Measurements from ENCODE around the gene ADARB2.

DNA sequence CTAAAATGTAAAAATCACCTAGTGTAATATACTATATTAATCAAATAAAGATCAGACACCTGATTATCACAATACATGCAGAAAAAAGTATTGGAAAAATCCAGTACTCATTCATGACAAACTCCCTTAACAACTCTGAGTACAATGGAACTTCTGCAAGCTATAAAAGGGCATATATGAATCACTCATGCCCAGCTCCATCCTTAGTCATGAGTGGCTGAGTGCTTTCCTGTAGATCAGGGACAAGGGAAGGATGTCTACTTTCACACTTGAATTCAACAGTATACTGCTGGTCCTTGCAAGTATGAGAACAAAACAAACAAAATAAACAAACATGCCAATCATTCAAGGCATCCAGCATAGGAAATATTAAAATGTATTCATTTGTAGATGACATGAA is 116.5 kb downstream of the ADARB2 start:
- TF ChIP-seq EZH2phosphoT487 (IDR thresholded peaks at IDR 0.05; ENCODE audit: insufficient read depth, low read depth) (no peak), EZH2 (IDR thresholded peaks at IDR 0.05; ENCODE audit: insufficient read depth, poor library complexity, severe bottlenecking) (no peak)
